Measurements from ENCODE around the gene TRERF1. TPM values are rescaled to one million over a fixed set of nuclear protein-coding genes. Genes with fewer than 3 reads are reported as not detected.

Gene TRERF1
- total and polyA plus RNA-seq, 2 of the 8 experiments (the other 6 are each of a cell fraction or from before 2014, with no cell fraction given) = 10.8 to 21.5 TPM

DNA sequence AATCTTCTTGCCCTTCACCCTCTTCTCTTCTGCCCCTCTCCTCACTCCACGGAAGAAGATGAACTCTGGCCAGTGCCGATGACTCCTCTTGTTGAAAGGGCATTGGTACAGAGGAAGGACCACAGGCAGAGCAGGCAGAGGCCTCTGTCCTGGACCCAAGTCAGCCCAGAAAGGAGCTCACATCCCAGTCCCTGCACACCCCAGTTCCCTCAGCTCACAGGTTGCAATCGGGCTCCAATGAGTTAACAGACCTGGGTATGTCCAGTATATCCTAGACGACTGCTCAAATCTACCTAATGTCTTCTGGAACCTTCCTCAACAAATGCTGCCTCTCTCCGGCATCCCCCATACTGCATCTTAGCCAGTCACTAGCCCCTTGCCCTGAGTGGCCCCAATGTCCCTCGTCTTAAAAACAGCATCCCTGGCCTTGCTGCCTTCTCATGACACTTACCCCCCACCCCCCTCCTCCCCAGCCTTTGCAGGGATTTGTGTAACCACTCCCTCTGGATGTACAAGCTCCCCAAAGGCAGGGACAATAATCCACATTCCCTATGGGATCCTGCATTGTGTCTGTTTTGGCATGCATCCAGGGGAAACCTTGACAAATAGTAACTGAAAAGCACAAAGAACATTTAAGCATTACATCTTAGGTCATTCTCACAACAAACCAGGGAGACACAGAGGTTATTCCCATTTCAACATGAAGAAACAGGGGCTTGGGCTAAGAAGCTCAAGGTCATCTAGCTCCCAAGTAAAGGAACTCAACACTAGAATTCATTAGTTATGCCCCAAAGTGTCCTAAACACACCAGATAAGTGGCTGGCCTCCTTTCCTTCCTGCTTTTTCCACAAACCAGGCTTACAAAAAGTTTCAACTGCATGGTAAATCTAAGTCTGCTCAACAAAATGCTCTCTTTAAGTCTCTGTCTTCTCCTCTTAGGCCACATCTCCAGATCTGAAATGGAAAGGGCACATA lies 45.1 kb downstream of the TRERF1 start (continued):
- TF ChIP-seq HDAC2 (IDR thresholded peaks at IDR 0.05; ENCODE audit: borderline replicate concordance in 1 of 2, low read depth in 2 of 2, low read length in 2 of 2) (no peak), BCL11A (IDR thresholded peaks at IDR 0.05; ENCODE audit: low read depth in 2 of 2, low read length in 2 of 2) (no peak), SIRT6 (IDR thresholded peaks at IDR 0.05; ENCODE audit: low read length) (no peak)

Data from H1 (cell line).